ENCODE results near the gene PIK3CB.
"Not testable (repeated sequence)": the region's sequence is repeated elsewhere in the genome, so short reads cannot be mapped to it uniquely, and the experiment has no call there.

The PIK3CB gene

DNA sequence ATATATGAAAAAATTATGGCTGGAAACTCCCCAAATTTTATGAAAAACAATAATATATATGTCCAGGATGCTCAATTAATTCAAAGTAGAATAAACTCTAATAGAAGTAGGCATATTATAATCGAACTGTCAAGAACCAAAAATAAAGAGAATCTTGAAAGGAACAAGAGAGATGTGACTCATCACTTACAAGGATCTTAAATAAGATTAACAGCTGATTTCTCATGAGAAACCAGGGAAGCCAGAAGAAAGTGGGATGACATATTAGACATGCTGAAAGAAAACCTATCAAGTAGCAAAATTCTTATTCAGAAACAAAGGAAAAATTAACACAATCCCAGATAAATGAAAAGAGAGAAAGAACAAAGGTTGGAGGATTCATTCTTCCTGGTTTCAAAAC is 159.3 kb downstream of the PIK3CB start:
- no peak for DNase-seq

DNA sequence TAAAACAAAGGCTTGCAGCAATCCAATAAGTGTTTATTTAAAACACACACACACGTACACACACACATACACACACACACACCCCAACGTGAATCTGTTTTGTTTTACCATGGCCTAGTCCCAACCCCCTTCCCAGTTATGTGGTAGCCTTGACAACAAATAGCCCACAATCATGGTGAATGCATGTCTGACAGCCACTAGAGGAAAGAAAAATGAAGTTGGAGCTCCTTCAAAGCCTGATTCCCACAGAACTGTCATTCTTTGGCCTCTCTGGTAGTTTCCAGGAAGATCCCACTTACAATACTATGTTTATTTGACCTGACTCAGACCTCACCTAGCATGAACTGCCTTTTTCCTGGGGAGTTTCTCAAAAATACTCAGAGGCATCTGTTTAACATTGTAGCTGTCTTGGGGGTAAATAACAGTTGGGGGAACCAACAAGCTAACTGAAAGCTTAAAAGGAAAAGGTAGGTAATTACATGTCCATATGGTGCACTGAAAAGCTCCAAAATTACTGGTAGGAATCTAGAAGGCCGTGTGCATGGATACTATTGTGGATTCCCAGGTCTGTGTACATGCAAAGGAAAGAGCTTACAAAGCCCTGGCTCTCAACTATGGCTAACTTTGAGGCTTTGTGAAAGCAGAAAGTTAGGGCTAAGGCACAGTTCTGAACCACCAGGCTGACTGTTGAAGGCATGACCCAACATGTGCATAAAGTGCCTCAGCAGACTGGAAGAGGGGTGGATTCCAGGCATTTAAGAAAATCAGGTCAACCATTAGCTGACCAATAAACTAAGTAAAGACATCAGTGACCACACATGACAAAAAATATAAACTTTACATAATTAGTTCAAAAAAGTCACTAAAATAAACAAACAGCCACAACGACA is 160.8 kb downstream of the PIK3CB start:
- no peak for DNase-seq

DNA sequence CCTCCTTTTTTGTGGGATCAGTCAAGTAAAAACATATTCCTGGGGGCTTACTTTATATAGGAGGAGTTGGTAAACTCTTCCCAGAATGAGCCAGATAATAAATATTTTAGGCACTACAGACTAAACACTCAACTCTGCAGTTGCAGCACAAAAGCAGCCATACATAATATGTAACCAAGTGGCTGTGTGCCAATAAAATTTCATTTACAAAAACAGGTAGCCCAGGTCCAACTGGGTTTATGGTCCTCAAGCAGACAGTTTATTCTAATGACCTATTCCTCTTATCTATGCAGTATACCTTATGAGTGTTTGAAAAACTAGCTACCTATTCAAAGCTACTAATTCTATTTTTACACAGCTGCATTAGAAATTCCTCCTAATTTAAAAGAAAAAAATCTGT is 164.3 kb downstream of the PIK3CB start:
- DNase-seq: no peak

DNA sequence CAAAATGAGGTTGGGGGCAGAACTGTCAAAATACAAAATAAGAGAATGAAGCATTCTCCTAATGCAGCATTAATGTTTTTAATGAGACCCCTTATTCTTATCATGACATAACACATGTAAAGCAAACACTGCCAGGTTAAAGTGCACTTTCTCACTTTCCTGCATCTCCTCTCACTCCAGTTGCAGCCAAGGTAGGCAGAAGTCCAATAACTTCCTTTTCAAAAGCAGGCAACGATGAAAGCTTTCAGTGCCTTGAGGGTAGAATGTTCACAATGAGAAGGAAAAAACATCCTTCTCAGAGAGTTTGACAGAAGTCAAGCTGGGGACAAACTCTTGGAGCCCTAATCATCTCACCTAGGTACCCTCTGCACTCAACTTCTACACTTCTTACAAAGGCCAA is 166.6 kb downstream of the PIK3CB start:
- no peak for DNase-seq

DNA sequence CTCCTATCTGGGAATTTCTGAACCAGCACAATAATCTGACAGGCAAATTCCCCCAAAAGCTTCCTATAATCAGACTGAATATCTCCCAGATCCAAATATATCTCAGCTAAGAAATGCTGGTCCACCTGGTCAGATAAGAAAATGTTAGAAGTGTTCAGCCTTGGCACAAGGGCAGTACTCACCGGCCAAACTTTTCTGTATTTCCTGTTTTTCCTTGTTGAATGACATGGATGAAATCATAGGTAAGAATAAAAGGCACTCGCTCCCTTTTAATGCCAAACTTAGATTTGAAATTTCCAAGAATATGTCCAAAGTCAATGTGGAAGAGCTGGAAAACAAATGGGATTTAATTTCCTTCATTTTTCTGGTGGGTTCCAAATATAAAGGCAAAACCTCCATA is 177.2 kb downstream of the PIK3CB start:
- DNase-seq: no peak

DNA sequence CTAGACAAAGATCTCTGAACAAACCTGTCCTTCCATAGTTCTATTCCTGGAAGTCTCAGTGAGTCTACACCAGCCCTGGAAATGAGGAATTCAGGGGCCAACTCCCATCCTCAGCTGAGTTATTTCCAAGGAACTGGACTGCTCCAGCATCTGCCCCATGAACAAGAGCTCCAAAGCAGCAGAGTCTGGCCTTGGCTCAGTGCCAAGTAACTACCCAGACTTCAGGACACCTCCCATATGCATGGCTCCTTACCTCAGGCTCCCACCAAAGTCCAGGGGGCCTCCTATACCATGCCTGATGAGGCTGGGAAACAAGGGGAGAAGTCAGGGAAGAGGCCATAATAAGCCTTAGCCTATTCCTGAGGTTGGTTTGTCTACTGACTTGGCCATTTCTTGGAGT is 181.2 kb downstream of the PIK3CB start:
- no peak for DNase-seq

DNA sequence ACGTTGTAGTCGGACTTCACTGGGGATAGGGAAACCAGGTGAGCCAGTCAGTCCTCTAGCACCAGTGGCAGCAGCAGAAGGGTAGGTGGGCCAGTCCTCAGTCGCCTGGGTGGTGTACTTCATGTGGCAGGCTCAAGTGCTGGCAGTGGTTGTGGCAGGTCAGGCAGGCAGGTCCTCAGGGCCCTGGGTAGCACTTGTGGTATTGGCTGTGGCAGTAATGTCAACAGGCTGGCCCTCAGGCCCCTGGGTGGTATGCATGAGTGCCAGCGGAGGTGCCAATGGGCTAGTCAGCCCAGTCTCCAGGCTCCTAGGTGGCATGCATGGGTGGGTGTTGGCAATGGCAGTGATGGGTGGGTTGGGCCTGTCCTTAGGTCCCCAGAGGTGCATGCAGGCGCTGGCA is 185.6 kb downstream of the PIK3CB start:
- no peak for DNase-seq

DNA sequence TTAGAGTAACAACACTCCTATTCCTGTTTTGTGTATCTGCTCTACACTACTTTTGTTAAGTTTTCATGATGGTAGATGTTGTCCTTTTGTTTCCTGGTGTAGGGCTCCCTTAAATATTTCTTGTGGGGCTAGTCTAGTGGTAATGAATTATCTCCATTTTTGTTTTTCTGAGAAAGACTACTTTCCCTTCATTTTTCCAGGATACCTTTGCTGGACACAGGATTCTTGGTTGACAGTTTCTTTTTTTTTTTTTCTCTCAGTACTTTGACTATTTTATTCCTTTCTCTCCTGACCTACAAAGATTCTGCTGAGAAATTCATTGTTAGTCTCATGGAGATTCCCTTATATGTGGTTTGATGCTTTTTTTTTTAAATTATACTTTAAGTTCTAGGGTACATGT is 188.2 kb downstream of the PIK3CB start:
- DNase-seq: no peak

DNA sequence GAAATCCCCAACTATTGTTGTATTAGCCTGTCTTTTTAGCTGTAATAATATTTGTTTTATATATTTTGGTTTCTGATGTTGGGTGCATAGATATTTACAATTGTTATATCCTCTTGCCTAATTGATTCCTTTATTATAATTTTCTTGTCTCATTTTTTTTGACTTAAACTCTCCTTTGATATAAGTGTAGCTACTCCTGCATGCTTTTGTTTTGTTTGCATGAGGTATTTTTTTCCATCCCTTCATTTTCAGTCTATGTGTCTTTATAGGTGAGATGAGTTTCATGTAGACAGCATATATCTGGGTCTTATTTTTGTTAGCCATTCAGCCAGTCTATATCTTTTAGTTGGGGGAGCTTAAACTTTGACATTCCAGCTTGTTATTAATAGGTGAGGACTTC is 188.7 kb downstream of the PIK3CB start:
- no peak for DNase-seq

DNA sequence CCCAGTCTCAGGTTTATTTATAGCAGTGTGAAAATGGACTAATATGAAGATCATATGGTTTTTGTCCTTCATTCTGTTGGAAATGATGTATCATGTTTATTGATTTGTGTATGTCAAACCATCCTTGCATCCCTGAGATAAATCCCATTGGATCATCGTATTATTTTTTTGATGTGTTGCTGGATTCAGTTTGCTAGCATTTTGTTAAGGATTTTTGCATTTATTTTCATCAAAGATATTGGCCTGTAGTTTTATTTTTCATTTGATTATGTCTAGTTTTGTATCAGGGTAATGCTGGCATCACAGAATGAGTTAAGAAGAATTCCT is 191.8 kb downstream of the PIK3CB start:
- no peak for DNase-seq

DNA sequence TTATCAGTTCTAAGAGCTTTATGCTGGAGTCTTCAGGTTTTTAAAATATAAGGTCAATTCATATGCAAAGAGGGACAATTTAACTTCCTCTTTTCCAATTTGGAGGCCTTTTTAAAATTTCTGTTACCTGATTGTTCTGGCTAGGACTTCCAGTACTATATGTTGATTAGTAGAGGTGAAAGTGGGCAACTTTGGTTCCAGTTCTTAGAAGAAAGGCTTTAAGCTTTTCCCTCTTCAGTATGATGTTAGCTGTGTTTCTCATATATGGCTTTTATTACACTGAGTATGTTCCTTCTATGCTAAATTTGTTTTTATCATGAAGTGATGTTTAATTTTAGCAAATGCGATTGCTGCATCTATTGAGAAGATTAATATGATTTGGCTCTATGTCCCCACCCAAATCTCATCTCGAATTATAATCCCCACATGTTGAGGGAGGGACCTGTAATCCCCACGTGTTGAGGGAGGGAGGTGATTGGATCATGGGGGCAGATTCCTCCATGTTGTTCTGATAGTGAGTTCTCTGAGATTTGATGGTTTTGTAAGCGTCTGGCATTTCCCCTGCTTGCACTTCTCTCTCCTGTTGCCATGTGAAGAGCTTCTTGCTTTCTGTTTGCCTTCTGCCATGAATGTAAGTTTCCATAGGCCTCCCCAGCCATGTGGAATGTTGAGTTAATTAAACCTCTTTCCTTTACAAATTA is 192.4 kb downstream of the PIK3CB start:
- DNase-seq: no peak

DNA sequence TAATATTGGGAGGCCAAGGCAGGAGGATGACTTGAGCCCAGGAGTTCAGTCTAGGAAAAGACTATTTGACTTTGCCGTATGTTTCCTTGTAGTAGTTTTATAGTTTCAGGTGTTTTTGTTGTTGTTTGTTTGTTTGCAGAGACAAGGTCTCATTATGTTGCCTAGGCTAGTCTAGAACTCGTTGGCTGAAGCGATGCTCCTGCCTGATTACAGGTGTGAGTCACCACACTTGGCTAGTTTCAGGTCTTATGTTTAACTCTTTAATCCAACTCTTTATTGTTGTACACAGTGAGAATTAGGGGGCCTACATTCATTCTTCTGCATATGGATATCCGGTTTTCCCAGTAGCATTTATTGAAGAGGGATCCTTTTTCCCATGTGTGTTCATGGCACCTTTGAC is 194.2 kb downstream of the PIK3CB start:
- no peak for DNase-seq

DNA sequence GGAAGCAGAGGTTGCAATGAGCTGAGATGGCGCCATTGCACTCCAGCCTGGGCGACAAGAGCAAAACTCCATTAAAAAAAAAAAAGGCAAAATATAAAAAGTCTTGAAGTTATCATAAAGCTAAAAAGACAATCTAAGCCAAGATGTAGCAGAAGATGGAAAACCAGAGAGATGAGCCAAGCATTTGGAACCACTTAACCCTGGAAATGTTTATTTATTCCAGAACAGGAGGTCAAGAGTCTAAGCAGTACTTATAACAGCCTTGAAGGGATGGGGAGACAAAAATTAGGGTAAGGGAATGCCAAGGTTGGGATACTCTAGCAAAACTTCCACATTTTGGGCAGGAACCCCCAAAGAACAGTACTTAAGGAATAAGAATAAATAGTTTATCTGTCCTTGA is 196.1 kb downstream of the PIK3CB start:
- no peak for DNase-seq

DNA sequence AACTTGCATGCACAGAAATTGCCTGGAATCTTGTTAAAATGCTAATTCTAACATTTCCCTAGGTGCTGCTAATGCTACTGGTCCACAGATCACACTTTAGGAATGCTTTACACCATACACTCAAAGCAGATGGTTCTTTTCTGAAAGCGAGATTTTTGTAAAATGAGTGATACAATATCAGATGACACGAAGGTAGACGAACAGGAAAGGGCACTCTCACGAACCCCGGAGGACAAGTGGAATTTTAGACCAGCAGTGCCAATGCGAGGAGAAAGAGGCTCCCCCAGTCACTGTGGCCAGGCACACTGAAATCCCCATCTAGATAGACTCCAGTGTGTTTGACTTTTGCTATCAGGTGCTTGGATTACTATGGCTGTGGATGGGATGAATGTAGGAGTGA is 205.2 kb downstream of the PIK3CB start:
- no peak for DNase-seq

DNA sequence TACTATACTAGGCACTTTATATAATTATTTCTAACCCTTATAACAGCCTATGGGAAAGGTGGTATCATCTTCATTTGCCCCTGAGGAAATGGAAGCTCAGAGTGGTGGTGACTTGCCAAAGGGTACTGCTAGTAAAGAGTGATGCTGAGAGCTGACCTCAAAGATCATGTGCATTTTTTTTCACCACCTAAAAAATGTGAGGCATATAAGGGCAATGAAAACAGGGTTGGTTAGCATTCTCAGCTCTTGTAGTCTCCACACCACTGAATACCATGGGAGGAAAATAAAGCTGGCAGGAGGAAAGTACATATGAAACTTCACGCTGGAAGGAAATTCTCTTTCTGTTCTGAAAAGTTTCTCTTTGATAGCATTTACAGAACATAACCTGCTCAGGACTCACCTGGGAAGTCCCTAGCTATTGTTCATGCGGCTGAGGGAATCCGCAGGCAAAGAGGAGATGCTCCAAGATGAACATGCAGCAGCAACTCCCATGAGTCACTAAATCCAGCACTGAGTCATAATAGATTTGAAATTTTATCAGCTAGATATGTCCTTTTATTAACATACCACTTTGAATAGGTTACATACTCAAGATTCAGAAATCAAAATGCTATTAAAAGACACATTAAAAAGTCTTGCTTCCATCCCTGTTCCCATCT is 208.9 kb downstream of the PIK3CB start:
- no peak for DNase-seq

DNA sequence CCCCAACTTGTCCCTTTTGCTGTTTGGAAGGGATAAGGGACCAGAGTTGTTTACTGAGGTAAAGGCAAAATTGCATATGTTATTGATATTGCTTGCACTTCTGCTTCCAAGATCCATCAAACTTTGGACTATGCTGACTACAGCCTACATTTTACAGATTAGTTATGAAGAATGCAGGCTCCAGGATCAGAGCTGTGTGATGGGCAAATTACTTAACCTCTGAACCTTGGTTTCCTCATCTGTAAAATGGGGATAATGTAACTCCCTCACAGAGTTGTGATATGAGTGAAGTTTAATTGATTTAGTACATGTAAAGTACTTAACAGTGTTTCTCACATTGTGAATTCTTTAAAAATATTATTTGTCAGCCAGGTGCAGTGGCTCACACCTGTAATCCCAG is 210.2 kb downstream of the PIK3CB start:
- DNase-seq: no peak

DNA sequence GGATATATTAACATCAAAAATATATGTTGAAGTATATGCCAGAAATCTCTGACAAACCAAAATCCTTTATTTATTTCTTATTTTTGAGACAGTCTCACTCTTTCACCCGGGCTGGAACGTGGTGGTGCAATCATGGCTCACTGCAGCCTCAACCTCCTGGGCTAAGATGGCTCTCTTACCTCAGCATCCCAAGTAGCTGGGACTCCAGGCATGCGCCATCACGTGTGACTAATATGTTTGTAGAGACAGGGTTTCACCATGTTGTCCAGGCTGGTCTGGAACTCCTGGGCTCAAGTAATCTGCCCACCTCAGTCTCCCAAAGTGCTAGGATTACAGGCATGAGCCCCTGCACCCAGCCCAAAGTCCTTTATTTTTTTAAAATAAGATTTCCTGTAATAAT is 214.3 kb downstream of the PIK3CB start:
- no peak for DNase-seq

DNA sequence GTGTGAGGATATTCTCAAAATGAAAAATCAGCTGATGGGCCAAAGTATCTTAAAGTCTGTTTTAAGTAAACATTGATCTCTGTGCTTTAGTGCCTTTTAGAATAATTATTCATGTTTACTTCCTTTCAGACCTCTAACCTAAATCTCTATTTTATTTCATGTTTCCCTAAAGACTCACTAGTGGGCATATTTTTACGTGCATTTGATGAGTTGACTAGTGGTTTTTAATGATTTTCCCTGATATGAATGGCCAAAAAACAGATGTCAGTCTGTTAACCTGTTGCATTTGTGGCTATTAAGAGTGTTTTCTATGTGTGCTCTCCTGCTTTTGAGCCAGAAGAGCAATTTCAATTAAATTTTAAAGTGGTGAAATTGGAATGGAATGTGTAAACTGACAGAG is 219.3 kb downstream of the PIK3CB start:
- no peak for DNase-seq

DNA sequence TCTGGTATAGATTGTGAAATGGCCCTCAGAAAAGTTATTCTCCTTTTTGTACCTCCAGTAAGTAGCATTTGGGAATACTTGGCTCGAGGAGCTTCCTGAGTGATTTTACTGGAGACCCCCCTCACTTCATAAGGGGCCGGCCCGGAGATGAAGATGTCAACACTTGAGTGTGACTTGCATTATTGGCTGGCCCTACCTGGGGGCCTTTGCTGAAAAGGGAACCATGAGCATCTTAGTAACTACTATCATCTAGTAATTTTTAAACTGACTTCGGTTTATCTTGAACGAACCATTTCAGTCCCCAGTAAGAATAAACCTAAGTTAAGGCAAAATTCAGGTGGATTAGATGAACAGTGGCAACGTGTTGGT is 224.8 kb downstream of the PIK3CB start:
- no peak for DNase-seq

DNA sequence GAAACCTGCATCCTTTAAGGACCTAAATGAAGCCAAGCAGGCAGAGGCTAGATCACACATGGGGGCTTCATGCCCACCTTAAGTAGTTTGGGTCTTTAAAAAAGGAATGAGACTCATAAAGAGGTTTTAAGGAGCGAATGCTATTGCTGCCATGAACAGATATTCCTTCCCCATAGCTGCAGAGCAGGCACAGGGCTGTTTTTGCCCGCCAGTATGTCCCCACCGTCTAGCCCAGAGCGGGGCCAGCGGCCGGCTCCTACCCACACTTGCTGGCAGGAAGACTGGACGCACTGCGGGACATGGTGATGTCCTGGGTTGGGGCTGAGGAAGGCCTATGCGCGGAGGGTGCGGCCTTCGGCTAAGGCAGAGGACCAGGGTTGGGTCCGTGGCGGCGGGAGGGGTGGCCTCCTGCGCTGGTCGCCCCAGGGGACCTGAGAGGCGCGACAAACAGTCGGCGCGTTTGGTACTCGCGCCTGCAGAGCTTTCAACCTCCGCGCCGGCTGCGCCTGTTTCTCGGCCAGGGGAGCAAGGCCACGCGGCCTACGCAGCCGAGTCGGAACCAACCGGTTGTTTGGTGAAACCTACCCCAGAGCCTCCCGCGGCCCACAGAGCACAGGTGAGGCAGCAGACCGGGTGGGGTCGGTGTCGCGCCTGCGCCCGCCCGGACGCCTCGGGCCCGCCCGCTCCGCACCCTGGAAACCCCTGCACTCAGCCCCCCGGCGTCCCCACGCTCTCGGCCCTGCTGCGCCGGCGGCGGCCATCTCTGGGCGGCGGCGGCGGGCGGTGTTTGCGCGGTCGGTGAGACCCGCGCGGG is 226.2 kb downstream of the PIK3CB start, which contains the start of gene FAIM:
FAIM (plus strand) TSS at position 450 of the 814 bp plus-strand sequence. CDS start 10,956 bp downstream, outside the sequence.
- DNase-seq: peak; percentile 74

DNA sequence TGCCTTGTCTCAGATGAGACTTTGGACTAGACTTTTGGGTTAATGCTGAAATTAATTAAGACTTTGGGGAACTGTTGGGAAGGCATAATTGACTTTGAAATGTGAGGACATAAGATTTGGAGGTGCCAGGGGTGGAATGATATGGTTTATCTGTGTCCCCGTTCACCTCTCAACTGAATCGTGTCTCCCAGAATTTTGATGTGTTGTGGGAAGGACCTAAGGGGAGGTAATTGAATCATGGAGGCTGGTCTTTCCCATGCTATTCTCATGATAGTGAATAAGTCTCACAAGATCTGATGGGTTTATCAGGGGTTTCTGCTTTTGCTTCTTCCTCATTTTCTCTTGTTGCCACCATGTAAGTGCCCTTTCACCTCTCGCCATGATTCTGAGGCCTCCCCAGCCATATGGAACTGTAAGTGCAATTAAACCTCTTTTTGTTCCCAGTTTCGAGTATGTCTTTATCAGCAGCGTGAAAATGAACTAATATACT is 230.6 kb downstream of the PIK3CB start:
- not testable (repeated sequence) for DNase-seq
